Hematopoietic multipotent progenitor cell treated with erythropoietin and hydrocortisone succinate and interleukin-3 and kit ligand, for 6 days (in vitro differentiated cells): ENCODE results near the gene TMPRSS2.
A peak's percentile ranks its signal among the peaks of the same experiment; 100 is the strongest.
"Not testable (repeated sequence)": the region's sequence is repeated elsewhere in the genome, so short reads cannot be mapped to it uniquely, and the experiment has no call there.

Experiments used
- DNase-seq: peaks from one replicate; pipeline ENCODE4 v3.0.0-alpha.2; 2015

Gene TMPRSS2

GRCh38 chr21:41422546-41423304, 85.2 kb downstream of the TMPRSS2 start:
- no peak for DNase-seq

- DNase-seq = not testable (repeated sequence)
These were observed 87.0 kb downstream of the TMPRSS2 start for GRCh38 chr21:41420998-41421397.

DNA sequence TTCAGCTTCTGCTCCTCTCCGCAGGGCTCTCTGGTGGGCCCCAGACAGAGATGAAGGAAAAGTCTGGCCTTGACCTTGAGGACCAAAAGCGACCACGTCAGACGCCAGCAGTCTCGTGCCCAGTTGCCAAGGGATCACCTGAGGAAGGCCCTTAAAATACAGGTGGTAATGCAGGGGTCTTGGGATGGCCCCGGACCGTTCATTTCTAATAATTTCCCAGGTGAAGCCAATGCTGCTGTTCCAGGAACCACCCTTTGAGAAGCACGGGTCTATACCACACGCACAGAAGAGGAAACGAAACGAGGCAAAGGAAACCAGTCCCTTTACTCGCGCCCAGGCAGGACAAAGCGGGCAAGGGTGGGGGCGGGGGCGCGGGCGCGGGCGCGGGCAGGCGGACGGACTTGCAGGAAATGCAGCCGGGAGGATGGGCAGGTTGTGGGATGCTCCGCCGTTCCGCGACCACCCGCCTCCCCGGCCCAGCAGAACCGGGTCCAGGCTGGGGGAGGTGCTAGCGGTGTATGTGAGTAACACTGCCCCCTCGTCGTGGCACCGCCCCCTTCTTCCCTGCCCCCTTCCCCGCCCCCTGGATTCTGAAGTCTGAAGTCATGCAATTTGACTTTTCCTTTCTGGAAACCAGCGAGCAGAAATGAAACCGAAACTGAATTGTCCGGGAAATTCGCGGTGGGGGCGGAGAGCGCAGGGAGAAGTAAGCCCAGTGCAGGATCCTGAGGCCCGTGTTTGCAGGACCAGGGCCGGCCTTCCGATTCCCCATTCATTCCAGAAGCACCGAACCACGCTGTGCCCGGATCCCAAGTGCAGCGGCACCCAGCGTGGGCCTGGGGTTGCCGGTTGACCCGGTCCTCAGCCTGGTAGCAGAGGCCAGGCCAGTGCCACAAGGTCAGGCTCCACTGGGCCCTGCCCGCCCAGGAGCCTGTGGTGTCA, 87.8 kb downstream of the TMPRSS2 start:
- peak; percentile 62 for DNase-seq

DNA sequence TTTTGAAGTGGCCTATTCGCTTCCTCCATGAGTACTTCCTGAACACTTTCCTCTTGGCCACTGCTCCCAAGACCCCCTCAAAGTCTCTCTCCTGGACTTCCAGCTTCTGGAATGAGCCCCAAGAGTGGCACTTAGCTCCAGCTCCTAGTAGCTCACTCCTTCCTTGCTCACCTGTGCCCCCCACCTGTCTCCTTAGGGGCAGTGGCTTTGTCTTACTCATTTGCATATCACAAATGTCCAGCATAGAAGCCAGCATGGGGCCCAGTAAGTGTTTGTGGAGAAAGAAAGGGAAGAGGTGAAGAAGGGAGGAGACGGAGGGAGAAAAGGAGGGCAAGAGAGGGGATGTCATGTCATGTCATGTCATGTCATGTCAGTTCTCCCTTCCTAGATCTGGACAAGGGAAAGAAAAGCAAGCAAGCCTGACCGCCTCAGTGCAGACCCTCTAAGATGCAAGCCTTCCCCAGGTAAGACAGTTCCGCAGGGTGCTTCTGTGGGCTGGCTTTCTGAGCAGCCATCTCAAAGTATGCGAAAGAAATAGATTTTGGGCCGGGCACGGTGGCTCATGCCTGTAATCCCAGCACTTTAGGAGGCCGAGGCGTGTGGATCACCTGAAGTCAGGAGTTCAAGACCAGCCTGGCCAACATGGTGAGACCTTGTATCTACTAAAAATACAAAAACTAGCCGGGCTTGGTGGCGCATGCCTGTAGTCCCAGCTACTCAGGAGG, 88.8 kb downstream of the TMPRSS2 start:
- no peak for DNase-seq

DNA sequence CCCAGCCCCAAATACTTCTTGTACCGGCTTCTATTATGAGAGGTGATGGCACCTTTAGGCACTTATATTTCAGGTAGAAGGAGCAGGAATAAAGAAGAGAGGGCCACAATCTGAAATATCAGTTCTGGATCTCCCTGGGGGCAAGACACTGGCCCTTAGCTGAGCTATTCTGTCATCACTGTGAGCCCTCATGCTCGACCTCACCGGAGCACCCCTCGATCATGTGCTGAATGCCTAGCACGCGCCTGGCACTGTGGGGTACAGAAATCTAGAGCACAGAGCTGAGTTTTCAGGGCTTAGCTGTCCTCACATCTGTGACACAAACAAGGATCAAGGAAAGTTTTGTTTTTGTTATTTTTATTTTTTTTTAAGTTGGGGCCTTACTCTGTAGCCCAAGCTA, 89.6 kb downstream of the TMPRSS2 start:
- DNase-seq = no peak

GRCh38 chr21:41417505-41417904, 90.5 kb downstream of the TMPRSS2 start:
- not testable (repeated sequence) for DNase-seq
